Trophoblast cell (in vitro differentiated cells and primary cell): ENCODE data around the gene PDAP1.

Source experiments
- DNase-seq, 2 donors: peaks; one replicate each; pipeline ENCODE4 v3.0.0-alpha.2; 2016
- H2AFZ ChIP-seq: 2 replicates; pipeline ENCODE4 v1.6.1; 2013; ENCODE audit warnings: low read length, moderate library complexity, mild to moderate bottlenecking; ENCODE audit not compliant: insufficient read depth, poor library complexity
- H2AK5ac ChIP-seq: 2 replicates; pipeline ENCODE4 v1.6.1; 2013; ENCODE audit warnings: mild to moderate bottlenecking, low read length
- H2BK120ac ChIP-seq: 2 replicates; pipeline ENCODE4 v1.6.1; 2013; ENCODE audit warnings: low read length, mild to moderate bottlenecking, moderate library complexity; ENCODE audit not compliant: insufficient read depth, poor library complexity
- H2BK12ac ChIP-seq: 2 replicates; pipeline ENCODE4 v1.6.1; 2013; ENCODE audit warnings: mild to moderate bottlenecking, low read length, moderate library complexity
- H2BK5ac ChIP-seq: 2 replicates; pipeline ENCODE4 v1.6.1; 2013; ENCODE audit warnings: low read length, low read depth, moderate library complexity, mild to moderate bottlenecking; ENCODE audit not compliant: poor library complexity
- H3K14ac ChIP-seq: 2 replicates; pipeline ENCODE4 v1.6.1; 2013; ENCODE audit warnings: mild to moderate bottlenecking, low read length
- H3K18ac ChIP-seq: 2 replicates; pipeline ENCODE4 v1.6.1; 2013; ENCODE audit warnings: mild to moderate bottlenecking, low read length
- H3K23ac ChIP-seq: 2 replicates; pipeline ENCODE4 v1.6.1; 2013; ENCODE audit warnings: low read length
- H3K27ac ChIP-seq: 2 replicates; pipeline ENCODE4 v1.5.1; 2013; ENCODE audit warnings: low read depth, mild to moderate bottlenecking, inconsistent platforms, low read length, moderate library complexity
- H3K27me3 ChIP-seq: 2 replicates; pipeline ENCODE4 v1.6.1; 2013; ENCODE audit warnings: inconsistent platforms, mild to moderate bottlenecking, low read length, moderate library complexity; ENCODE audit not compliant: insufficient read depth
- H3K36me3 ChIP-seq, 2 experiments: 1 replicate in 1 of 2; 2 replicates in 1 of 2; pipeline ENCODE4 v1.6.1; 2013; ENCODE audit warnings: low read length in 2 of 2, mild to moderate bottlenecking in 2 of 2, moderate library complexity in 1 of 2; ENCODE audit not compliant: insufficient read depth in 2 of 2, control insufficient read depth in 1 of 2
- H3K4ac ChIP-seq: 2 replicates; pipeline ENCODE4 v1.6.1; 2013; ENCODE audit warnings: low read depth, mild to moderate bottlenecking, low read length, moderate library complexity
- H3K4me1 ChIP-seq, 2 experiments: 1 replicate in 1 of 2; 2 replicates in 1 of 2; pipeline ENCODE4 v1.6.1; 2013; ENCODE audit warnings: low read length in 2 of 2, mild to moderate bottlenecking in 2 of 2, moderate library complexity in 1 of 2; ENCODE audit not compliant: insufficient read depth in 2 of 2, control insufficient read depth in 1 of 2
- H3K4me2 ChIP-seq: 2 replicates; pipeline ENCODE4 v1.6.1; 2013; ENCODE audit warnings: inconsistent platforms, mild to moderate bottlenecking, low read length, moderate library complexity
- H3K4me3 ChIP-seq: 2 replicates; pipeline ENCODE4 v1.5.1; 2013; ENCODE audit warnings: mild to moderate bottlenecking, low read depth, low read length, inconsistent platforms
- H3K79me1 ChIP-seq: one replicate; pipeline ENCODE4 v1.6.1; 2013; ENCODE audit warnings: low read length
- H3K79me2 ChIP-seq: 2 replicates; pipeline ENCODE4 v1.6.1; 2013; ENCODE audit warnings: low read length, mild to moderate bottlenecking; ENCODE audit not compliant: control insufficient read depth, insufficient read depth, poor library complexity
- H3K9ac ChIP-seq: 2 replicates; pipeline ENCODE4 v1.6.1; 2013; ENCODE audit warnings: mild to moderate bottlenecking, low read length
- H3K9me3 ChIP-seq: 2 replicates; pipeline ENCODE4 v1.6.1; 2013; ENCODE audit warnings: low read depth, mild to moderate bottlenecking, control low read depth, inconsistent platforms, low read length; ENCODE audit not compliant: insufficient read depth
- H4K12ac ChIP-seq: 2 replicates; pipeline ENCODE4 v1.6.1; 2013; ENCODE audit warnings: low read depth, mild to moderate bottlenecking, low read length, moderate library complexity
- H4K8ac ChIP-seq: 2 replicates; pipeline ENCODE4 v1.6.1; 2013; ENCODE audit warnings: low read depth, mild to moderate bottlenecking, low read length, moderate library complexity
- H4K91ac ChIP-seq: one replicate; pipeline ENCODE4 v1.6.1; 2013; ENCODE audit warnings: low read depth, mild to moderate bottlenecking, low read length, moderate library complexity
- WGBS: extraction: QIAGEN DNeasy Blood & Tissue Kit; methylation state at CpG from one replicate; pipeline ENCODE4 v1.1.7; 2013; ENCODE audit warnings: missing lambda C conversion rate; ENCODE audit not compliant: insufficient read length, insufficient coverage; ENCODE audit errors: extremely low coverage; 5-methylcytosine and 5-hydroxymethylcytosine counted together

PDAP1 gene

GRCh38 chr7:99455874-99456273 lies 47.5 kb upstream of the PDAP1 start:
- peaks cover 0 to 3% of the 10 kb centered on the region in 2 experiments for H3K4me1 ChIP-seq
- H3K23ac ChIP-seq = no peak overlapping the region
- H2AK5ac ChIP-seq = no peak overlapping the region
- no peak for DNase-seq
- no peaks in the 10 kb centered on the region for H3K27me3 ChIP-seq
- no peak overlapping the region for H3K4me3 ChIP-seq
- H3K79me2 ChIP-seq = no peaks in the 10 kb centered on the region
- no peak overlapping the region for H2BK5ac ChIP-seq
- H3K9ac ChIP-seq = no peak overlapping the region
- H3K79me1 ChIP-seq = no peaks in the 10 kb centered on the region
- no CpG with 5 or more reads among the region's 9 CpGs for WGBS
- peaks cover 6% of the 10 kb centered on the region for H3K9me3 ChIP-seq
- H2BK12ac ChIP-seq = no peak overlapping the region
- no peak overlapping the region for H4K91ac ChIP-seq
- no peak overlapping the region for H4K12ac ChIP-seq
- H4K8ac ChIP-seq = no peak overlapping the region
- H2BK120ac ChIP-seq = no peak overlapping the region
- no peak overlapping the region for H3K4me2 ChIP-seq
- no peak overlapping the region for H3K14ac ChIP-seq
- H3K36me3 ChIP-seq = peaks cover 79 to 89% of the 10 kb centered on the region in 2 experiments
- no peak overlapping the region for H2AFZ ChIP-seq
- H3K27ac ChIP-seq = no peak overlapping the region
- no peak overlapping the region for H3K18ac ChIP-seq
- H3K4ac ChIP-seq = no peak overlapping the region

DNA sequence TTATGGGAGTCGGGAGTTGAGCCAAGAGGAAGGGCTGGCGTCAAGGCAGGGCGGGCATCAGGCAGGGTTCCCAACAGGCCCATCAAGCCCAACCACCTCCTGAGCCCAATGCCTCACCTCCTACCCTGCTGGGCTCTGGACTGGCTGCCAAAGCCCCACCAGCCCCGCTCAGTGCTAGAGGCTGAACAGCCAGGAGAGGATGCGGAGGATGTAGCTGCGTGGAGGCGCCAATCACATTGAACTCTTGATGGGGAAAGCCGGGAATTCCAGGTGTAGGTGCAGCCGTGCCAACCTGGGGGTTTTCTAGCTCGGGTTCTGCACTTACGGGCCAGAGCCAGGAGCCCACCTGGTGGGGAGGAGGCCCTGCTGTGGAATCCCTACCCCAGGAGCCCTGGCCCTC lies 44.7 kb upstream of the PDAP1 start:
- Histone ChIP-seq H2BK5ac (no peak overlapping the region), H3K18ac (no peak overlapping the region), H3K9ac (no peak overlapping the region), H2BK12ac (no peak overlapping the region), H4K12ac (no peak overlapping the region), H3K4ac (no peak overlapping the region), H3K4me1 (no peaks in the 10 kb centered on the region), H3K9me3 (peaks cover 6% of the 10 kb centered on the region), H3K27me3 (no peaks in the 10 kb centered on the region), H4K91ac (no peak overlapping the region), H4K8ac (no peak overlapping the region), H2AK5ac (no peak overlapping the region), H3K79me2 (no peaks in the 10 kb centered on the region), H3K23ac (no peak overlapping the region), H3K4me2 (no peak overlapping the region), H2BK120ac (no peak overlapping the region), H3K79me1 (no peaks in the 10 kb centered on the region), H3K14ac (no peak overlapping the region), H3K4me3 (no peak overlapping the region), H3K36me3 (peaks cover 93 to 97% of the 10 kb centered on the region in 2 experiments), H3K27ac (no peak overlapping the region), H2AFZ (no peak overlapping the region)
- DNase-seq = no peak
- WGBS = no CpG with 5 or more reads among the region's 11 CpGs

DNA sequence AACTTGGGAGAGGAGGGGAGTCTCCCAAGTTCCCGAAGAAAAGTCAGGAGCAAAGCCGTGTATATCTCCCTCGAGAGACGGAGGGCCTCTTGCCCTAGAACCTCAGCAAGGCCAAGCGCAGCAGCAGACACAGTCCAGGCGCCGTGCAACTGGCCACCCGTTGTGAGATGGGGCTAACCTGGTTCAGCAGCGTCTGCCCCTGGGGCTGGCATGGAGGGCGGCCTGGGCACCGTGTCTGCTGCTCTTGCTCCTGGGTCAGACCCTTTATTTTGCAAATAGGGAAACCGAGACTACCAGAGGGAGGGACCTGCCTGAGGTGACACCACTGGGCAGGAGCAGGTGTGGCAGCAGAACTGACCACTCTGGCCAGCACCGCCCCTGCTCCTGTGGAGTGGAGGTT lies 44.1 kb upstream of the PDAP1 start:
- no peak overlapping the region for H4K8ac ChIP-seq
- H3K79me2 ChIP-seq = no peaks in the 10 kb centered on the region
- H3K14ac ChIP-seq = no peak overlapping the region
- no peaks in the 10 kb centered on the region for H3K27me3 ChIP-seq
- no peak overlapping the region for H2BK120ac ChIP-seq
- H3K36me3 ChIP-seq = peaks cover 93 to 97% of the 10 kb centered on the region in 2 experiments
- no peak overlapping the region for H4K12ac ChIP-seq
- peaks cover 6% of the 10 kb centered on the region for H3K9me3 ChIP-seq
- no peak overlapping the region for H3K9ac ChIP-seq
- no peaks in the 10 kb centered on the region for H3K79me1 ChIP-seq
- no peak overlapping the region for H4K91ac ChIP-seq
- H3K27ac ChIP-seq = no peak overlapping the region
- WGBS = no CpG with 5 or more reads among the region's 13 CpGs
- H3K23ac ChIP-seq = no peak overlapping the region
- no peak overlapping the region for H3K4me2 ChIP-seq
- H2BK12ac ChIP-seq = no peak overlapping the region
- H3K18ac ChIP-seq = no peak overlapping the region
- H3K4me3 ChIP-seq = no peak overlapping the region
- H3K4me1 ChIP-seq = no peaks in the 10 kb centered on the region
- DNase-seq = no peak
- H3K4ac ChIP-seq = no peak overlapping the region
- no peak overlapping the region for H2AFZ ChIP-seq
- H2BK5ac ChIP-seq = no peak overlapping the region
- H2AK5ac ChIP-seq = no peak overlapping the region

DNA sequence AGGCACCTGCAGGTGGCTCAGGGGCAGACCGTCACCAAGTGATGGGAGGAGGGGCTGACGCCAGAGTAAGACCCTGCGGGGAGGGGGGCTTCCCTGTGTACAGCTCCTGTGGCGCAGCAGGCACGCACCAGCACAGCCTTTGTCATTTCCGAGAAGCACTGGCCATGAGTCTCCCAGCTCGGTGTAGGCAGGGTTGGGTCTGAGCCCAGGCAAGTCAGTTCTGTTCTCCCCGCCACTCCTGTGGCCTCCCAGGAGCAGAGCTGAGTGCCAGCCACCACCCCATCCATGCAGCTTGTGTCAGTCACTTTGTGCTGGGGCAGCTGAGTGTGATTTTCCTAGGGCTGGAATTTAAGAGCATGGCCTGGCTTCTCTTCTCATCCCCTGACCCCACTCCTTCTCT lies 43.5 kb upstream of the PDAP1 start:
- H2BK5ac ChIP-seq = no peak overlapping the region
- H2AFZ ChIP-seq = no peak overlapping the region
- WGBS = no CpG with 5 or more reads among the region's 8 CpGs
- H3K23ac ChIP-seq = no peak overlapping the region
- no peaks in the 10 kb centered on the region for H3K79me1 ChIP-seq
- H2BK120ac ChIP-seq = no peak overlapping the region
- H3K14ac ChIP-seq = no peak overlapping the region
- no peaks in the 10 kb centered on the region for H3K4me1 ChIP-seq
- DNase-seq = no peak
- no peak overlapping the region for H4K91ac ChIP-seq
- H3K79me2 ChIP-seq = no peaks in the 10 kb centered on the region
- H3K27me3 ChIP-seq = no peaks in the 10 kb centered on the region
- no peak overlapping the region for H2AK5ac ChIP-seq
- no peak overlapping the region for H4K8ac ChIP-seq
- no peak overlapping the region for H4K12ac ChIP-seq
- H3K9me3 ChIP-seq = peaks cover 6% of the 10 kb centered on the region
- H3K4me2 ChIP-seq = no peak overlapping the region
- H3K4ac ChIP-seq = no peak overlapping the region
- no peak overlapping the region for H3K9ac ChIP-seq
- no peak overlapping the region for H2BK12ac ChIP-seq
- H3K18ac ChIP-seq = no peak overlapping the region
- no peak overlapping the region for H3K4me3 ChIP-seq
- no peak overlapping the region for H3K27ac ChIP-seq
- H3K36me3 ChIP-seq = peaks cover 89 to 94% of the 10 kb centered on the region in 2 experiments
